K562 (cell line): ENCODE data around the gene KIF26B. TPM values are rescaled to one million over a fixed set of nuclear protein-coding genes. Genes with fewer than 3 reads are reported as not detected.

Source experiments
- ATAC-seq: fragments of 200-7000 bp; cut with Tn5 transposase; 3 replicates; pipeline ENCODE4 v1.9.1; 2020; ENCODE audit warnings: moderate library complexity
- BruUV-seq: library from RNA; stranded (reverse); fragments of 400-500 nt; replicated peaks from 2 replicates; lab custom pipeline; 2021; lab: Mats Ljungman, UMichigan
- CTCF ChIA-PET: fragments of 300-600 bp; formaldehyde crosslinking; extraction: SDS; loops from one replicate; lab custom pipeline; 2021; ENCODE audit warnings: low intra/inter-chr PET ratio; lab: Yijun Ruan, JAX
- POLR2A ChIA-PET: fragments of 300-600, 350-650 bp; sonication (Branson Sonifier 250); formaldehyde crosslinking; extraction: SDS; loops from one replicate; lab custom pipeline; 2021; ENCODE audit warnings: antibody characterized with exemption, inconsistent platforms; lab: Yijun Ruan, JAX
- DNase-seq, 4 experiments: peaks; one replicate each; pipeline versions ENCODE4 v3.0.0 to v3.0.0-alpha.2; 2011 to 2018; ENCODE audit warnings: low spot score in 3 of 4, mixed read lengths in 3 of 4; ENCODE audit errors: extremely low read depth in 1 of 4
- FAIRE-seq: peaks from 2 replicates; lab custom pipeline; 2011; peaks lifted over from hg19 to GRCh38; lab: Jason Lieb, UNC
- H2AFZ ChIP-seq: 2 replicates; pipeline ENCODE4 v1.6.0; 2011; ENCODE audit warnings: low read depth, low read length, control low read depth, inconsistent platforms
- H3K27ac ChIP-seq: fragments of 200-600 bp; 3 replicates; pipeline ENCODE4 v1.8.0; 2011; ENCODE audit warnings: low read depth, mild to moderate bottlenecking, control low read depth, inconsistent platforms, low read length, moderate library complexity, mixed read lengths; ENCODE audit errors: extremely low read depth
- H3K27me3 ChIP-seq, 2 experiments: fragments of 300-600 bp in 1 of 2; 2 replicates in 1 of 2; 3 replicates in 1 of 2; pipeline versions ENCODE4 v1.6.0 to v1.8.0; 2011; ENCODE audit warnings: inconsistent platforms in 2 of 2, low read length in 2 of 2, mild to moderate bottlenecking in 1 of 2, mixed read lengths in 1 of 2, moderate library complexity in 1 of 2; ENCODE audit not compliant: control insufficient read depth in 2 of 2, insufficient read depth in 2 of 2
- H3K36me3 ChIP-seq: fragments of 300-600 bp; 3 replicates; pipeline ENCODE4 v1.8.0; 2011; ENCODE audit warnings: mild to moderate bottlenecking, low read length, inconsistent platforms; ENCODE audit not compliant: control insufficient read depth, insufficient read depth
- H3K4me1 ChIP-seq, 2 experiments: fragments of 200-600 bp in 1 of 2; replicated peaks in 1 of 2; 2 replicates in 1 of 2; 3 replicates in 1 of 2; pipeline versions ENCODE4 v1.5.1 to v1.8.0; 2011; ENCODE audit warnings: inconsistent platforms in 2 of 2, low read length in 2 of 2, mild to moderate bottlenecking in 1 of 2, mixed read lengths in 1 of 2, moderate library complexity in 1 of 2; ENCODE audit not compliant: control insufficient read depth in 2 of 2, insufficient read depth in 2 of 2
- H3K4me2 ChIP-seq: 2 replicates; pipeline ENCODE4 v1.6.1; 2011; ENCODE audit warnings: low read length, control low read depth, inconsistent platforms, mixed read lengths; ENCODE audit not compliant: insufficient read depth
- H3K4me3 ChIP-seq: fragments of 200-600 bp; sonication (generic), shearing (Covaris generic); 2 replicates; pipeline ENCODE4 v1.5.1; 2016; ENCODE audit warnings: control low read depth, inconsistent platforms
- H3K79me2 ChIP-seq: fragments of 200-600 bp; 3 replicates; pipeline ENCODE4 v1.8.0; 2011; ENCODE audit warnings: low read length, inconsistent platforms; ENCODE audit not compliant: control insufficient read depth, insufficient read depth
- H3K9ac ChIP-seq, 2 experiments: 2 replicates each; pipeline versions ENCODE4 v1.6.0 to v1.6.1; 2011; ENCODE audit warnings: low read depth in 2 of 2, low read length in 2 of 2, control low read depth in 1 of 2, inconsistent platforms in 1 of 2, mild to moderate bottlenecking in 1 of 2, mixed read lengths in 1 of 2; ENCODE audit not compliant: insufficient read depth in 1 of 2
- H3K9me1 ChIP-seq: one replicate; pipeline ENCODE4 v1.6.0; 2011; ENCODE audit warnings: inconsistent platforms, mild to moderate bottlenecking, low read length, moderate library complexity; ENCODE audit not compliant: control insufficient read depth, insufficient read depth
- H3K9me3 ChIP-seq: replicated peaks from 2 replicates; pipeline ENCODE4 v1.5.1; 2011; ENCODE audit warnings: low read depth, low read length, inconsistent platforms; ENCODE audit not compliant: control insufficient read depth, insufficient read depth
- H4K20me1 ChIP-seq: replicated peaks from 2 replicates; pipeline ENCODE4 v1.6.1; 2011; ENCODE audit warnings: low read length, inconsistent platforms, mixed read lengths; ENCODE audit not compliant: control insufficient read depth, insufficient read depth
- ADNP ChIP-seq: fragments of 200-800 bp; sonication (Bioruptor generic); IDR thresholded peaks from 2 replicates; pipeline ENCODE4 v1.6.1; 2016; ENCODE audit warnings: missing genetic modification characterization, missing compliant biosample characterization
- CCNT2 ChIP-seq: IDR thresholded peaks from 2 replicates; pipeline ENCODE4 v1.6.1; 2011; ENCODE audit warnings: borderline replicate concordance, low read depth, mild to moderate bottlenecking, moderate library complexity, mixed read lengths, low read length; ENCODE audit not compliant: insufficient read length; ENCODE audit errors: extremely low read depth
- RCOR1 ChIP-seq, 2 experiments: IDR thresholded peaks; 2 replicates each; pipeline ENCODE4 v1.6.1; 2012; ENCODE audit warnings: low read depth in 2 of 2, low read length in 2 of 2, borderline replicate concordance in 1 of 2, improper control_type of control experiment in 1 of 2
- SIN3A ChIP-seq, 2 experiments: fragments of 150-350 bp in 1 of 2; IDR thresholded peaks; 2 replicates each; pipeline ENCODE4 v1.6.1; 2011 to 2016; ENCODE audit warnings: borderline replicate concordance in 2 of 2, low read depth in 2 of 2, low read length in 2 of 2, mild to moderate bottlenecking in 2 of 2, moderate library complexity in 2 of 2; ENCODE audit not compliant: control insufficient read depth in 1 of 2
- SIN3B ChIP-seq: fragments of 450-650 bp; IDR thresholded peaks from 2 replicates; pipeline ENCODE4 v1.6.1; 2017; ENCODE audit warnings: low read depth, mild to moderate bottlenecking, moderate library complexity
- SMAD4 ChIP-seq: fragments of 250-450 bp; sonication (Bioruptor Pico); conservative IDR thresholded peaks from 2 replicates; pipeline ENCODE4 v1.8.0; 2021; ENCODE audit warnings: inconsistent platforms, mild to moderate bottlenecking, moderate library complexity
- TAF7 ChIP-seq: fragments of 450-650 bp; IDR thresholded peaks from 2 replicates; pipeline ENCODE4 v1.6.1; 2016; ENCODE audit warnings: missing genetic modification characterization, missing compliant biosample characterization
- WGBS: fragments of 100-300 bp; shearing (Covaris generic); methylation state at CpG from one replicate; pipeline ENCODE4 v1.1.6; 2016; ENCODE audit warnings: low coverage, mixed read lengths; ENCODE audit not compliant: insufficient coverage; ENCODE audit errors: missing lambda C conversion rate; 5-methylcytosine and 5-hydroxymethylcytosine counted together
- in situ Hi-C: fragments of 300-500 bp; cut with MboI; formaldehyde crosslinking; loops from 4 replicates; pipeline ENCODE4 v1.15.0; 2018; ENCODE audit warnings: inconsistent platforms, mixed read lengths
- intact Hi-C: fragments of 100-400 bp; cut with micrococcal nuclease; formaldehyde crosslinking; loops from 2 replicates; pipeline ENCODE4 v1.14.2; 2022
- polyA plus RNA-seq, 8 experiments: library from polyadenylated mRNA; depleted of rRNA in 4 of 8; stranded (reverse) in 5 of 8; unstranded in 3 of 8; fragments of >200 nt; fragmentation: Nextera tagmentation in 2 of 8; fragmentation: Illumina TruSeq in 1 of 8; extraction: Ambion mirVana in 2 of 8; extraction: Trizol in 1 of 8; gene quantifications; 2 replicates each; pipeline versions ENCODE4 v1.2.1 to v1.2.3, GENCODE V29; 2011 to 2014; ENCODE audit warnings: inconsistent platforms in 1 of 8, missing spikeins in 1 of 8
- total RNA-seq, 7 experiments: library from RNA; depleted of rRNA in 6 of 7; stranded (reverse); fragments of >200 nt in 6 of 7; fragmentation: Illumina TruSeq in 2 of 7; extraction: Trizol in 2 of 7; gene quantifications; 2 replicates each; pipeline versions ENCODE4 v1.2.1 to v1.2.3, GENCODE V29; 2011 to 2021; ENCODE audit warnings: low replicate concordance in 1 of 7
- TF ChIP-seq, protein P1 (sequence below), 3 experiments: fragments of 200-800 bp in 1 of 3; fragments of 250-450 bp in 1 of 3; fragments of 450-650 bp in 1 of 3; sonication (Bioruptor Pico) in 1 of 3; sonication (Bioruptor generic) in 1 of 3; formaldehyde crosslinking in 1 of 3; IDR thresholded peaks; 2 replicates each; pipeline versions ENCODE4 v1.6.1 to v1.8.0; 2016 to 2022; ENCODE audit warnings: mild to moderate bottlenecking in 2 of 3, missing genetic modification characterization in 2 of 3, missing compliant biosample characterization in 1 of 3, moderate library complexity in 1 of 3
- TF ChIP-seq, protein P2 (sequence below): fragments of 200-800 bp; sonication (Bioruptor generic); IDR thresholded peaks from 2 replicates; pipeline ENCODE4 v1.6.1; 2017; ENCODE audit warnings: missing genetic modification characterization, missing compliant biosample characterization
- TF ChIP-seq, protein P3 (sequence below): fragments of 450-650 bp; IDR thresholded peaks from 2 replicates; pipeline ENCODE4 v1.6.1; 2017; ENCODE audit warnings: antibody characterized with exemption, mild to moderate bottlenecking

KIF26B gene
- total and polyA plus RNA-seq, 9 of the 15 experiments (the other 6 are each of a cell fraction or from before 2014, with no cell fraction given): 0.02 to 0.08 (median 0.03) TPM; not detected in 6

DNA sequence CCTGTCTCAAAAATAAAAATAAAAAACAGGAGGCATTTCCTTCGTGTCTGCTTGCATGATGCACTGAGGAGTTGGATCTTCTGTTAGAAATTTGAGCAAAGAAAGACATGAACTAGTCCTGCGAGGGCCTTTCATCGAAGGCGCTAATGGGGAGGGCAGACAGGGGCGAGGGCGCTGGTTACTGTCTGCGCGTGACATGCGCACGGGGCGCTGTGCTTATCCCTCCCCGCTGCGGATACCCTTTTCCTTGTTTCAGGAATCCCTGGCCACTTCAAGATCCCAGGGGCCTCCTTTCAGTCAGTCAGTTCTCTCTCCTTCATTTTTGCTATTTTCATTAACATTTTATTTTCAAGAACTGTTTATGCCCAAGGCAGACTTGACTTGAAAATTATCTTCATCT, 545.8 kb downstream of the KIF26B start:
- Histone ChIP-seq H3K4me1 (no peaks in the 10 kb centered on the region), H3K9me1 (no peaks in the 10 kb centered on the region), H4K20me1 (no peaks in the 10 kb centered on the region), H3K9ac (no peak overlapping the region), H3K9me3 (no peaks in the 10 kb centered on the region), H3K27ac (no peak overlapping the region), H3K36me3 (no peaks in the 10 kb centered on the region), H3K27me3 (peaks cover 37 to 85% of the 10 kb centered on the region in 2 experiments; a peak in 4 of 5 replicates), H3K4me3 (no peak overlapping the region), H2AFZ (no peak overlapping the region), H3K79me2 (no peaks in the 10 kb centered on the region), H3K4me2 (no peak overlapping the region)
- ChIA-PET CTCF (no interaction called here), POLR2A (no interaction called here)
- FAIRE-seq (no peak), DNase-seq (no peak), ATAC-seq (no peak)
- BruUV-seq: no TSS peak
- 39% methylated on average over 13 of the region's 13 CpGs for WGBS
- in situ Hi-C loops (no loop called here), intact Hi-C loops (no loop called here)
- no peak for TF ChIP-seq TAF7
- no peak for TF ChIP-seq CCNT2
- TF ChIP-seq, protein P1, sequence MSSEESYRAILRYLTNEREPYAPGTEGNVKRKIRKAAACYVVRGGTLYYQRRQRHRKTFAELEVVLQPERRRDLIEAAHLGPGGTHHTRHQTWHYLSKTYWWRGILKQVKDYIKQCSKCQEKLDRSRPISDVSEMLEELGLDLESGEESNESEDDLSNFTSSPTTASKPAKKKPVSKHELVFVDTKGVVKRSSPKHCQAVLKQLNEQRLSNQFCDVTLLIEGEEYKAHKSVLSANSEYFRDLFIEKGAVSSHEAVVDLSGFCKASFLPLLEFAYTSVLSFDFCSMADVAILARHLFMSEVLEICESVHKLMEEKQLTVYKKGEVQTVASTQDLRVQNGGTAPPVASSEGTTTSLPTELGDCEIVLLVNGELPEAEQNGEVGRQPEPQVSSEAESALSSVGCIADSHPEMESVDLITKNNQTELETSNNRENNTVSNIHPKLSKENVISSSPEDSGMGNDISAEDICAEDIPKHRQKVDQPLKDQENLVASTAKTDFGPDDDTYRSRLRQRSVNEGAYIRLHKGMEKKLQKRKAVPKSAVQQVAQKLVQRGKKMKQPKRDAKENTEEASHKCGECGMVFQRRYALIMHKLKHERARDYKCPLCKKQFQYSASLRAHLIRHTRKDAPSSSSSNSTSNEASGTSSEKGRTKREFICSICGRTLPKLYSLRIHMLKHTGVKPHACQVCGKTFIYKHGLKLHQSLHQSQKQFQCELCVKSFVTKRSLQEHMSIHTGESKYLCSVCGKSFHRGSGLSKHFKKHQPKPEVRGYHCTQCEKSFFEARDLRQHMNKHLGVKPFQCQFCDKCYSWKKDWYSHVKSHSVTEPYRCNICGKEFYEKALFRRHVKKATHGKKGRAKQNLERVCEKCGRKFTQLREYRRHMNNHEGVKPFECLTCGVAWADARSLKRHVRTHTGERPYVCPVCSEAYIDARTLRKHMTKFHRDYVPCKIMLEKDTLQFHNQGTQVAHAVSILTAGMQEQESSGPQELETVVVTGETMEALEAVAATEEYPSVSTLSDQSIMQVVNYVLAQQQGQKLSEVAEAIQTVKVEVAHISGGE (CRISPR knock-in tag; IDR thresholded peaks at IDR 0.05): no peak
- no peak for TF ChIP-seq SMAD4 (CRISPR knock-in tag)
- no peak for TF ChIP-seq ADNP (tag)
- no peak for TF ChIP-seq RCOR1 (IDR thresholded peaks at IDR 0.05; ENCODE audit: borderline replicate concordance in 1 of 2, low read depth in 2 of 2, low read length in 2 of 2)
- no peak for TF ChIP-seq SIN3A (IDR thresholded peaks at IDR 0.05; ENCODE audit: borderline replicate concordance in 2 of 2, control insufficient read depth in 1 of 2, low read depth in 2 of 2, low read length in 2 of 2)
- TF ChIP-seq SIN3B: no peak
- TF ChIP-seq, protein P2, sequence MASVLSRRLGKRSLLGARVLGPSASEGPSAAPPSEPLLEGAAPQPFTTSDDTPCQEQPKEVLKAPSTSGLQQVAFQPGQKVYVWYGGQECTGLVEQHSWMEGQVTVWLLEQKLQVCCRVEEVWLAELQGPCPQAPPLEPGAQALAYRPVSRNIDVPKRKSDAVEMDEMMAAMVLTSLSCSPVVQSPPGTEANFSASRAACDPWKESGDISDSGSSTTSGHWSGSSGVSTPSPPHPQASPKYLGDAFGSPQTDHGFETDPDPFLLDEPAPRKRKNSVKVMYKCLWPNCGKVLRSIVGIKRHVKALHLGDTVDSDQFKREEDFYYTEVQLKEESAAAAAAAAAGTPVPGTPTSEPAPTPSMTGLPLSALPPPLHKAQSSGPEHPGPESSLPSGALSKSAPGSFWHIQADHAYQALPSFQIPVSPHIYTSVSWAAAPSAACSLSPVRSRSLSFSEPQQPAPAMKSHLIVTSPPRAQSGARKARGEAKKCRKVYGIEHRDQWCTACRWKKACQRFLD (CRISPR knock-in tag): no peak
- TF ChIP-seq, protein P3, sequence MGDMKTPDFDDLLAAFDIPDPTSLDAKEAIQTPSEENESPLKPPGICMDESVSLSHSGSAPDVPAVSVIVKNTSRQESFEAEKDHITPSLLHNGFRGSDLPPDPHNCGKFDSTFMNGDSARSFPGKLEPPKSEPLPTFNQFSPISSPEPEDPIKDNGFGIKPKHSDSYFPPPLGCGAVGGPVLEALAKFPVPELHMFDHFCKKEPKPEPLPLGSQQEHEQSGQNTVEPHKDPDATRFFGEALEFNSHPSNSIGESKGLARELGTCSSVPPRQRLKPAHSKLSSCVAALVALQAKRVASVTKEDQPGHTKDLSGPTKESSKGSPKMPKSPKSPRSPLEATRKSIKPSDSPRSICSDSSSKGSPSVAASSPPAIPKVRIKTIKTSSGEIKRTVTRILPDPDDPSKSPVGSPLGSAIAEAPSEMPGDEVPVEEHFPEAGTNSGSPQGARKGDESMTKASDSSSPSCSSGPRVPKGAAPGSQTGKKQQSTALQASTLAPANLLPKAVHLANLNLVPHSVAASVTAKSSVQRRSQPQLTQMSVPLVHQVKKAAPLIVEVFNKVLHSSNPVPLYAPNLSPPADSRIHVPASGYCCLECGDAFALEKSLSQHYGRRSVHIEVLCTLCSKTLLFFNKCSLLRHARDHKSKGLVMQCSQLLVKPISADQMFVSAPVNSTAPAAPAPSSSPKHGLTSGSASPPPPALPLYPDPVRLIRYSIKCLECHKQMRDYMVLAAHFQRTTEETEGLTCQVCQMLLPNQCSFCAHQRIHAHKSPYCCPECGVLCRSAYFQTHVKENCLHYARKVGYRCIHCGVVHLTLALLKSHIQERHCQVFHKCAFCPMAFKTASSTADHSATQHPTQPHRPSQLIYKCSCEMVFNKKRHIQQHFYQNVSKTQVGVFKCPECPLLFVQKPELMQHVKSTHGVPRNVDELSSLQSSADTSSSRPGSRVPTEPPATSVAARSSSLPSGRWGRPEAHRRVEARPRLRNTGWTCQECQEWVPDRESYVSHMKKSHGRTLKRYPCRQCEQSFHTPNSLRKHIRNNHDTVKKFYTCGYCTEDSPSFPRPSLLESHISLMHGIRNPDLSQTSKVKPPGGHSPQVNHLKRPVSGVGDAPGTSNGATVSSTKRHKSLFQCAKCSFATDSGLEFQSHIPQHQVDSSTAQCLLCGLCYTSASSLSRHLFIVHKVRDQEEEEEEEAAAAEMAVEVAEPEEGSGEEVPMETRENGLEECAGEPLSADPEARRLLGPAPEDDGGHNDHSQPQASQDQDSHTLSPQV: no peak
